ENCODE measurements around the gene IL12RB1.
A peak's percentile ranks its signal among the peaks of the same experiment; 100 is the strongest.

IL12RB1 gene

DNA sequence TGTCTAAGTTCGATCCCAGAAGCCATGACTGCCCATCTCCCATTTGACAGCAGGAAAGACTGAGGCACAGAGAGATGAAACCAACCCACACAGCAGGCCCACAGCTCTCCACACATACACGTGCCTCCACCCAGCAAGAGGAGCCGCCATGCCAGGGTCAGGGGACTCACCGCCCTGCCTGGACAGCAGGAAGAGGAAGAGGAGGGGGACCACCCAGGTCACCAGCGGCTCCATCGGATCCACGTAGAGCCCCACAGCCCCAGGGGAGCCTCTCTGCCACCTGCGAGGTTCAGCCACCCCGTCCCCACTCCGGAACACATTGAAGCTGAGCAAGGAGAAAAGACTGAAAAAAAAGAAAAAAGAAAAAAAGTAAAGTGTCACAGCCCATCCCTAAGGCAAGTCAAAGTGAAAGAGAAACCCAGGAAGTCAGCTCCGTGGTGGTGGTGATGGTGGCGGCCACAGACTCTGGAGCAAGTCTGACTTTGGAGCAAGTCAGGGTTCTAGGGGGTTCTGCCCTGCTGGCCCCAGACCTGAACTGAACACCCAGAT, at the start of gene IL12RB1:
IL12RB1 (minus strand) TSS at position 345 of the 549 bp plus-strand sequence; CDS start at position 234, 111 bp downstream.
- no peak for DNase-seq

GRCh38 chr19:18135712-18136584, 49.2 kb upstream of the IL12RB1 start:
- DNase-seq, result no peak

GRCh38 chr19:18131841-18132596, 45.3 kb upstream of the IL12RB1 start:
- no peak for DNase-seq

- no peak for DNase-seq
Measured at GRCh38 chr19:18130523-18131242, 43.9 kb upstream of the IL12RB1 start.

GRCh38 chr19:18128805-18129204, 42.1 kb upstream of the IL12RB1 start:
- DNase-seq, result no peak

DNA sequence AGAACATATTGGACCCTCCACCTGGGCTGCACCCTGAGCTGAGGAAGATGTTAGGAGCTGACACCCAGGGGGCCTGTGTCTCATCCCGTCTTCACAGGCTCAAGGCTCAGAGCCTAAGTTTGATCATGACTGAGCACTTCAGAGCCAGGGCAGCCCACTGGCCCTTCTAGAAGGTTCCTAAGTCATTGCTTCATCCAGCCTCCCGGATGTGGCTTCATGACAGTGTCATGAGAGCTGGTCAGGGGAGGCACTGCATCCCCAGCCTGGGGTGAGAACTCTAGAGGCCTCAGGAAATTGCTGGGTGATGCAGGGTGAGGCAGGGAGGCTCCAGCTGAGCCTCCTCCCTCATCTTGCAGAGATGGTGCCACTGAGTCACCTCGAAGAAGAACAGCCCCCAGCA, 41.3 kb upstream of the IL12RB1 start:
- DNase-seq, result no peak

DNA sequence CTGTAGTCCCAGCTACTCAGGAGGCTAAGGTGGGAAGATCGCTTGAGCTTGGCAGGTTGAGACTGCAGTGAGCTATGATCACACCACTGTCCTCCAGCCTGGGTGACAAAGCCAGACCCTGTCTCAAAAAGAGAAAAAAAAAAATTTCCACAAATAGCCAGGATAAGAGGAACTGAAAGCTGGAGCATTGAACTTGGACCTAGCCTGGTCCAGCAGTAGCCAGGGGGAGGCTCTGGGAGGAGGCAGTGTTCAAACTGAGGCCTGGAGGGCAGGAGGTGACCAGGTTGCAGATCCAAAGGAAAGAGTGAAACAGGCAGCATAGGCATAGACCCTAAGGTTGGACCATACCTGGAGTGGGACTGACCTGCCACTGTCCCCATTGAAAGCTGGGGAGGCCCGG, 39.4 kb upstream of the IL12RB1 start:
- no peak for DNase-seq

GRCh38 chr19:18123819-18124218, 37.1 kb upstream of the IL12RB1 start:
- DNase-seq, result no peak

- DNase-seq, result no peak
Measured at GRCh38 chr19:18122860-18123795, 36.4 kb upstream of the IL12RB1 start.

- no peak for DNase-seq
Measured at GRCh38 chr19:18122424-18122823, 35.7 kb upstream of the IL12RB1 start.

DNA sequence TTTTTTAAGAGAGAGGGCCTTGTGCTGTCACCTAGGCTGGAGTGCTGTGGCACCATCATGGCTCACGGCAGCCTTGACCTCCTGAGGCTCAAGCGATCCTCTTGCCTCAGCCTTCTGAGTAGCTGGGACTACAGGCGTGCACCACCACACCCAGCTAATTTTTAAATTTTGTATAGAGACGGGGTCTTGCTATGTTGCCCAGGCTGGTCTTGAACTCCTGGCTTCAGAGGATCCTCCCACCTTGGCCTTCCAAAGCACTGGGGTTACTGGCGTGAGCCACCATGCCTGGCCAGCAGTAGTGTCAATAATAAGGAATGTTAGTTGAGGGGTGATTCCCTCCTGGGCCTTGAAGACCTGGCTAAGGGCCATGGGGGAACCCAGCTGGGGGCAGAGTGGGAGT, 34.4 kb upstream of the IL12RB1 start:
- no peak for DNase-seq

GRCh38 chr19:18120127-18120526, 33.4 kb upstream of the IL12RB1 start:
- no peak for DNase-seq

DNA sequence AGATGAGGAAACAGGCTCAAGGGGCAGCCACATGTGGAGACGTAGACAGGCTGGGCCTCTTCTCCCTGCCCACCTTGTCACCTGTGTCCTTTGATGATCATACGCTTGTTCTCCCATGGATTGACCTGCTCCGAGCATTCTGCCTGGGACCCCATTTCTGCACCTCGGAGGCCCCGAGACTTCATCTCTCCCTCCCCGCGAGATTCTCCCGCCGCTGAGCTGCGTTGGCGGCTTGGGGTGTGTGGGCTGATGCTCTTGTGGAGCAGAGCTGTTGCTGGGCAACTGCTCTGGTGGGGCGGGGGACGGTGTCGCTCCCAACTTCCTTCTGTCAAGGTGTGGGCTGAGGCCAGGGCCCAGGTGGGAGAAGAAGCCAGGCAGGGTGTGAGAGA, 33.0 kb upstream of the IL12RB1 start:
- DNase-seq, result no peak

- peak; percentile 64 for DNase-seq
Measured at GRCh38 chr19:18119013-18119716, 32.4 kb upstream of the IL12RB1 start.

DNA sequence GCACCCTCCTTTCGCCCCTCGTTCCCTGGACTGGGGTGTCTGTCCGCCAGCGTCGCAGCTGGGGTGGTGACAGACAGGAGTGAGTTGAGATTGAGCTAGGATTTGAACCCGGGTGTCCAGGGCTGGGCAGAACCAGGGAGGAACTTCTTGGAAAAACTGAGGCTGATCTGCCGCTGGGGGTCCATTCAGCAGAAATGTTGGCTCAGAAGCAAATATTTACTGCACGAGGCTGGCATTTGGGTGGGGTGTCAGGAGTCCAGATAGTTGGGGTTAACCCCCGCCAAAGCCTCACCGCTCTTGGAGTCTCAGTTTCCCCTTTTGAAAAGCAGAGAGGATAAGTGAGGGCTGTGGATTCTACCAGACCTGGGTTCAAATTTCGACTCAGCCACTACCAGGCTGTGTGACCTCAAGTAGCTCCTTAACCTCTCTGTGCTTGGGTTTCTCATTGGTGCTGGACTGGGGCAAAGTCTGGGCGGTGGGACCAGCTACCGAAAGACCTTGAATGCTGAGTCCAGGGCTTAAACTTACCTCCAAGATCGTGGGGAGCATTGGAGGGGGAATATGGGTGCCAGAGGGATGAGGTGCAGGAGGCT, 31.8 kb upstream of the IL12RB1 start:
- DNase-seq, result no peak

DNA sequence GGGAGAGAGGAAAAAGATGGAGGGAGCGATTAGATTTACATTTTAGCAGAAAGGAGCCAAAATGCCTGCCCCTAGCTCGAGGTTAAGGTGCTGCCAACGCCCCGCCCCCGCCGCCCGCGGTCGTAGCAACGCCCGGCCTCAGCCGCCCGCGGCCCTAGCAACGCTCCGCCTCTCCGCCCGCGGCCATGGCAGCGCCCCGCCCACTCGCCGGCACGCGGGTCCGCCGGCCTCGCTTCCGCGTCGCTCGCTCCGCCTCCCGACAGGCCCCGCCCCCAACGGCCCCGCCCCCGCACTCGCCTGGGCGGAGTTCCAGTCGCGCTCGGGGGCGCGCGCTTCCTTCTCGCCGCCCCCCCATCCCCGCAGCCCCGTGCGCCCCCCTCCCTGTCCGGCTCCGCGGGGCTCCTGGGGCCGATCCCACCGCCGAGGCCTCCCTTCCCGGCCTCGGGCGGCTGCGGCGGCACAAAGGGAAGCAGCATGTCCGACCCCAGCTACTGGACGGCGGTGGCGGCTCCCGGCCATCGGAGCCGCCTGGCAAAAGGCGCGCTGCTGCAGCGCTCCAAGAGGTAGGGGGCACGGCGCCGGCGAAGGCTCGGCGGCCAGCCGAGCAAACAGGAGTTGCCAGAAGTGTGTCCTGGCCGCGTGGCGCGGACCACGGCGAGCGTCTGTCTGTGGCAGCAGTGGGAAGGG, 31.1 kb upstream of the IL12RB1 start:
- peak; percentile 78 for DNase-seq

DNA sequence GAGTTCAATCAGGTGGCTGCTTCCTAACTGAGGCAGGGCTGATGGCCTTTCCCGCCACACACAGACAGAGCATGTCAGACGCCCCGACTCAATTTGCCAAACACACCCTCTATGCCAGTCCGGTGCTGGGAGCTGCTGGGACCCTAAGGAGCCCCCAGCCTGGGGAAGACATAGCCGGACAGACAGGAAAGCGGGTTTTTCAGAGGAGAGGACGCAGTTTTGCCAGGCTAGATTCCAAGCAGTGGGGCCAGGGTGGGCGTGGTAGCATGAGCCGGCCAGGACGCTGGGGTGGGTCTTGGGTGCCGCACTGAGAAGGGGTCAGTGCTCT, 30.6 kb upstream of the IL12RB1 start:
- no peak for DNase-seq

DNA sequence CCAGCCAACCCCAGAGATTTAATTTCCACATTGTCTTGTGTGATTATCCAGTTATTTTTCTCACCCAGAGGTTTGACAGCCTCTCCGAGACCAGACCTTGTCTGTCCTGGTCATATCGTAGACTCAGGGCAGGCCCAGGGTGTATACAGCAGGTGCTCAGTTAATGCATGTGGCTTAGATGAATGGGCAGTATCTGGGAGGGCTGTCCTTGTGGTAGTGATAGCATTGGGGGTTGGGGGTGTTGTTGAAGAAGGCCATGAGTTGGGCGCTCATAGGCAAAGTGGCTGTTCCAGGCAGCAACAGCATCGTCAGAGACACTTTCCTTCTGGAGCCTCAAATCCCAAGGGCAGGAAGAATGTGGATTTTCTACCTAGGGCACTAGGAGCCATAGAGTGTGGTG, 27.7 kb upstream of the IL12RB1 start:
- DNase-seq, result no peak

DNA sequence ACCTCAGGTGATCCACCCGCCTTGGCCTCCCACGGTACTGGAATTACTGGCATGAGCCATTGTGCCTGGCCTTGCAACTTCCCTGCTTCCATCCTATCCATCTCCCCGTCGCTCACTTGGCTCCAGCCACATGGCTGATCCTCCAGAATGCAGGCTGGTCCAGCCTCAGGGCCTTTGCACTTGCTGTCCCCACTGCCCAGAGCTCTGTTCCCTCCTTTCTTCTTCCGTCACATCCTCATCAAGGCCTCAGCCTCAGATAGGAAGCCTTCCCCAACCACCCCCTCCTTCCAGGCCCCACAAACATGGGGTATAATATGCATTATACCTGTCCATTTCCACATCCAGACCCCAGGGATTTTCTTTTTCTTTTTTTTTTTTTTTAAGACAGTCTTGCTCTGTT, 27.1 kb upstream of the IL12RB1 start:
- no peak for DNase-seq

- DNase-seq, result peak; percentile 51
Measured at GRCh38 chr19:18112989-18113478, 26.3 kb upstream of the IL12RB1 start.
